A549 treated with ZK216348 at 1 μM for 4 hours (cell line): Measurements from ENCODE around the gene KCND1. TPM values are rescaled to one million over a fixed set of nuclear protein-coding genes. Genes with fewer than 3 reads are reported as not detected.

Experiments
- total RNA-seq: library from RNA; stranded (reverse); fragments of 200-300 nt; extraction: Qiagen RNA extraction; gene quantifications from 5 replicates; pipeline ENCODE4 v1.2.3, GENCODE V29; 2022; ENCODE audit warnings: low read depth

The KCND1 gene
- total RNA-seq: 0.92 to 1.6 TPM (median 1.2 TPM) in 5 replicates

GRCh38 chrX:48971249-48972219 lies at the start of gene KCND1:
TSS of gene KCND1 (minus strand) at chrX:48971844. CDS start at chrX:48970271, 1,573 bp downstream.

GRCh38 chrX:49002091-49002935 lies 30.7 kb upstream of the KCND1 start, which contains the start of gene GRIPAP1:
TSS of gene GRIPAP1 (minus strand) at chrX:49002264. CDS start at chrX:49002229, 35 bp downstream.

GRCh38 chrX:48957477-48957826 lies 14.2 kb downstream of the KCND1 start, which contains the start of gene OTUD5:
TSS of gene OTUD5 (minus strand) at chrX:48957607. CDS start at chrX:48957570, 37 bp downstream.

GRCh38 chrX:48918643-48919340 lies 52.9 kb downstream of the KCND1 start, which contains the start of gene PIM2:
TSS of gene PIM2 (minus strand) at chrX:48919024. CDS start at chrX:48918834, 190 bp downstream.

GRCh38 chrX:48911412-48912182 lies 60.0 kb downstream of the KCND1 start, which contains the start of gene SLC35A2:
TSS of gene SLC35A2 (minus strand) at chrX:48911646. CDS start at chrX:48911636, 10 bp downstream.

Other genes with a start within 250 kb of the KCND1 start
- not detected in 5 replicates for gene GLOD5, start 210.1 kb downstream of the KCND1 start, total RNA-seq
- gene GATA1, start 185.3 kb downstream of the KCND1 start, total RNA-seq: not detected in 5 replicates
- gene HDAC6, start 169.8 kb downstream of the KCND1 start, total RNA-seq: 24.5 to 38.5 TPM (median 32.5 TPM) in 5 replicates
- gene ERAS, start 145.3 kb downstream of the KCND1 start, total RNA-seq: 0.19 TPM in 1 of 5 replicates, not detected in the others
- gene PCSK1N, start 136.2 kb downstream of the KCND1 start, total RNA-seq: 14.2 to 57.6 TPM (median 52.0 TPM) in 5 replicates
- gene TIMM17B, start 74.1 kb downstream of the KCND1 start, total RNA-seq: 65.2 to 99.9 TPM (median 98.2 TPM) in 5 replicates
- 88.6 to 103 TPM (median 94.0 TPM) in 5 replicates for gene PQBP1, start 73.9 kb downstream of the KCND1 start, total RNA-seq
- gene SLC35A2, start 60.2 kb downstream of the KCND1 start, total RNA-seq: 42.8 to 68.8 TPM (median 65.0 TPM) in 5 replicates
- gene PIM2, start 52.8 kb downstream of the KCND1 start, total RNA-seq: 8.5 to 10.0 TPM (median 9.0 TPM) in 5 replicates
- gene OTUD5, start 14.2 kb downstream of the KCND1 start, total RNA-seq: 60.4 to 71.4 TPM (median 64.7 TPM) in 5 replicates
- 15.0 to 24.2 TPM (median 23.6 TPM) in 5 replicates for gene GRIPAP1, start 30.4 kb upstream of the KCND1 start, total RNA-seq
- 38.3 to 57.8 TPM (median 54.4 TPM) in 5 replicates for gene TFE3, start 71.5 kb upstream of the KCND1 start, total RNA-seq
- gene CCDC120, start 87.2 kb upstream of the KCND1 start, total RNA-seq: 2.1 to 4.9 TPM (median 3.8 TPM) in 5 replicates
- gene PRAF2, start 102.2 kb upstream of the KCND1 start, total RNA-seq: 37.3 to 50.2 TPM (median 43.8 TPM) in 5 replicates
- 44.3 to 60.4 TPM (median 58.1 TPM) in 5 replicates for gene WDR45, start 108.0 kb upstream of the KCND1 start, total RNA-seq
- gene GPKOW, start 151.9 kb upstream of the KCND1 start, total RNA-seq: 19.8 to 26.6 TPM (median 24.5 TPM) in 5 replicates
- 1.3 to 3.7 TPM (median 3.6 TPM) in 5 replicates for gene MAGIX, start 190.9 kb upstream of the KCND1 start, total RNA-seq
- gene PLP2, start 200.1 kb upstream of the KCND1 start, total RNA-seq: 328 to 445 TPM (median 434 TPM) in 5 replicates
- 13.7 to 20.3 TPM (median 18.2 TPM) in 5 replicates for gene PRICKLE3, start 214.5 kb upstream of the KCND1 start, total RNA-seq
- gene SYP, start 228.3 kb upstream of the KCND1 start, total RNA-seq: 2.2 to 3.4 TPM (median 3.1 TPM) in 5 replicates